ENCODE results near the gene ZNG1C.
"Not testable (repeated sequence)": the region's sequence is repeated elsewhere in the genome, so short reads cannot be mapped to it uniquely, and the experiment has no call there.

The ZNG1C gene

DNA sequence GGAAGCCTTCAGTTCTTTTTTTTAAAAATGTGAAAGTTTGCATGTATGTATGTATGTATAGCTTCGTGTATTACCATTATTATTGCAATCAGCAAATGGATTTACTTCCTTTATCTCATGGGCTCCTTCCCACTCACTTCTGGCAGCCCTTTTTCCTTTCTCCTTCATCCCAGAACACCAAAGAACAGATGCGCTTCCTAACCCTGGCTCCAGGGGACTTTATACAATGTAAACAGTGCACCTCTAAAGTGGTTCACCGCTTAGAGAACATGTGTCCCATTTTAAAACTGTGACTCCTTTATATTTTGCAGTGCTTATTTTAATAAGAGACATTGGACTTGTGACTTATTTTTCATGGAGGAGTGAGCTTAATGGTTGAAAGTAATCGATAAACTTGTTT is 101.5 kb downstream of the ZNG1C start:
- DNase-seq = not testable (repeated sequence)

DNA sequence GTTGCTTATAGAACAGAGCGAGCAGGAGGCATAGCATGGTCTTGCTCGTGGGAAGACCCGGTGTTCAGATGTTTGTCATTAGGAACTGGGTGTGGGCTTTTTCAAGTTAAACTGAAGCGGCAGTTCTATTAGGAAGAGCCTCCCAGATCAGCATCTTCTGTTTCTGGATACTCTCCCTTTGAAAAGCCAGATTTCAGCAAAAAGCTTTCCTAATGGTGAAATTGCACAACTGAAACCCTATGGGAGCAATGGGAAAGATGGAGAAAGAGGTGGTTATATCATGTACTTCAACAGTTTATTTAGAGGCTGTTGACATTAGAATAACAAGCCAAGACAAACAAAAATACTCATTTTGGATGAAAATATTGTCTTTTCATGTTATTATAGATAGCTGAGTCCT is 102.2 kb downstream of the ZNG1C start:
- DNase-seq = not testable (repeated sequence)

All from activated T-cell treated with anti-CD3 and anti-CD28 coated beads, Interleukin-2, amount 50 U/mL, for 48 hours (primary cell).